Measurements from ENCODE around the gene CSMD2.

DNA sequence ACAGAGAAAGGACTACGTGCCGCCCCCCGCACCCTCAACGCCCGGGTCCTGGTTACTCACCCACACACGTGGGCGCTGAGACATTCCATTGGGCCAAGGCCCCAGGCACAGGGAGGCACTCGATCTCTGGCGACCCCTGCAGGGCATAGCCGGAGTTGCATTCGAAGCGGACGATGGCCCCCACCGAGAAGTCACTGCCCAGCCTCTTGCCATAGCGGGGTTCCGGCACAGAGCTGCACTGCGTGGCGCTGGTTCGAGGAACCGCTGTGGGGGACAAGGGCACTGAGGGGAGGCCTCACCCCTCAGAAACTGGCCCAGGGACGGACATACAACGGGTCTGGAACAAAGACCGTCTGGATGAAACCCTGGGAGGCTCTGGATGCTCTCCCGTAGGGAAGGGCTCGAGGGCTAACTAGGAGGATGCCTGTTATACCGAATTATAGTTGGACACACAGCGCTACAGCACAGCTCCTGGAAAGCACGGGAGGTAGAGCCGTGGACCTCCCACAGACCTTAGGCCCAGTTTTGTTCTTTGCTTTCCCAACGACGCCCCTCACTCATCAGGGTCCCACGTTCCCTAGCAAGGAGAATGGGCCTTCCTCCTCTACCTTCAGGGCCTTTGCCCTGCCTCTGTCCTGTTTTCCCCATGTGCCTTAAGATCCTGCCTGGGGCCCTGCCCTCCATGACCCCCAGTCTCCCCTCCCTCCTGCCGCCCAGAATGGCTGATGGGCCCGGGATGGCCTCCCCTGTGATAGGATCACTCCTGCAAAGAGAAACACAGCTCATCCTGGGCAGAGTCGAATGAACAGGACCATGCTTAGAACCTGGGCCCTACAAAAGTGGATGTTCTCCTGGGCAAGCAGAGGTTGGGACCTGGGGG is 539.8 kb downstream of the CSMD2 start:
- TF ChIP-seq, protein P1, sequence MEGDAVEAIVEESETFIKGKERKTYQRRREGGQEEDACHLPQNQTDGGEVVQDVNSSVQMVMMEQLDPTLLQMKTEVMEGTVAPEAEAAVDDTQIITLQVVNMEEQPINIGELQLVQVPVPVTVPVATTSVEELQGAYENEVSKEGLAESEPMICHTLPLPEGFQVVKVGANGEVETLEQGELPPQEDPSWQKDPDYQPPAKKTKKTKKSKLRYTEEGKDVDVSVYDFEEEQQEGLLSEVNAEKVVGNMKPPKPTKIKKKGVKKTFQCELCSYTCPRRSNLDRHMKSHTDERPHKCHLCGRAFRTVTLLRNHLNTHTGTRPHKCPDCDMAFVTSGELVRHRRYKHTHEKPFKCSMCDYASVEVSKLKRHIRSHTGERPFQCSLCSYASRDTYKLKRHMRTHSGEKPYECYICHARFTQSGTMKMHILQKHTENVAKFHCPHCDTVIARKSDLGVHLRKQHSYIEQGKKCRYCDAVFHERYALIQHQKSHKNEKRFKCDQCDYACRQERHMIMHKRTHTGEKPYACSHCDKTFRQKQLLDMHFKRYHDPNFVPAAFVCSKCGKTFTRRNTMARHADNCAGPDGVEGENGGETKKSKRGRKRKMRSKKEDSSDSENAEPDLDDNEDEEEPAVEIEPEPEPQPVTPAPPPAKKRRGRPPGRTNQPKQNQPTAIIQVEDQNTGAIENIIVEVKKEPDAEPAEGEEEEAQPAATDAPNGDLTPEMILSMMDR (conservative IDR thresholded peaks at IDR 0.05; ENCODE audit: low read length), result peak; percentile 72
- TF ChIP-seq EZH2phosphoT487 (IDR thresholded peaks at IDR 0.05; ENCODE audit: borderline replicate concordance, low read depth, low read length), result no peak
